ENCODE results near the gene PSME3IP1.

GRCh38 chr16:57165938-57166337, 19.9 kb downstream of the PSME3IP1 start:
- no peak for TF ChIP-seq CTCF (IDR thresholded peaks at IDR 0.05)
- no peak for TF ChIP-seq JUN (CRISPR knock-in tag; IDR thresholded peaks at IDR 0.05)
- TF ChIP-seq ZBTB43 (CRISPR knock-in tag; IDR thresholded peaks at IDR 0.05): no peak
- TF ChIP-seq MLX (CRISPR knock-in tag; IDR thresholded peaks at IDR 0.05): no peak
- TF ChIP-seq MAX (CRISPR knock-in tag; IDR thresholded peaks at IDR 0.05): no peak
- TF ChIP-seq ZNF121 (CRISPR knock-in tag; IDR thresholded peaks at IDR 0.05): no peak
- TF ChIP-seq GRHL2 (CRISPR knock-in tag; IDR thresholded peaks at IDR 0.05; ENCODE audit: insufficient replicate concordance, severe bottlenecking): no peak
- no peak for TF ChIP-seq USF2 (CRISPR knock-in tag; IDR thresholded peaks at IDR 0.05)
- TF ChIP-seq TP53 (CRISPR knock-in tag; IDR thresholded peaks at IDR 0.05): no peak
- no peak for TF ChIP-seq ATF2 (CRISPR knock-in tag; IDR thresholded peaks at IDR 0.05; ENCODE audit: borderline replicate concordance, low read depth)
